GM12878 (cell line): ENCODE data around the gene MUC7. TPM values are rescaled to one million over a fixed set of nuclear protein-coding genes. Genes with fewer than 3 reads are reported as not detected.
A peak's percentile ranks its signal among the peaks of the same experiment; 100 is the strongest.

ENCODE experiments used
- ATAC-seq: fragments of 200-7000 bp; cut with Tn5 transposase; 3 replicates; pipeline ENCODE4 v1.9.1; 2020; ENCODE audit warnings: mild to moderate bottlenecking, moderate library complexity
- BruUV-seq: library from RNA; stranded (reverse); fragments of 400-500 nt; replicated peaks from 2 replicates; lab custom pipeline; 2021; lab: Mats Ljungman, UMichigan
- CTCF ChIA-PET: fragments of 300-600 bp; sonication (Branson Sonifier 250); formaldehyde crosslinking; extraction: SDS; loops from one replicate; lab custom pipeline; 2021; ENCODE audit warnings: inconsistent platforms; lab: Yijun Ruan, JAX
- POLR2A ChIA-PET: fragments of 350-600 bp; formaldehyde crosslinking; extraction: SDS; loops from one replicate; lab custom pipeline; 2021; ENCODE audit warnings: inconsistent platforms; lab: Charles Lee
- RAD21 ChIA-PET: fragments of 300-600 bp; sonication (Branson Sonifier 250); formaldehyde crosslinking; loops from one replicate; lab custom pipeline; 2023; ENCODE audit warnings: antibody characterized with exemption; ENCODE audit not compliant: unreplicated experiment; lab: Charles Lee
- SMC1A ChIA-PET: fragments of 300-600 bp; sonication (Branson Sonifier 250); formaldehyde crosslinking; loops from one replicate; lab custom pipeline; 2023; ENCODE audit not compliant: unreplicated experiment, uncharacterized antibody; lab: Charles Lee
- DNase-seq: peaks from one replicate; pipeline ENCODE4 v3.0.0-alpha.2; 2011; ENCODE audit warnings: low read depth, low spot score
- FAIRE-seq: peaks from 3 replicates; lab custom pipeline; 2011; peaks lifted over from hg19 to GRCh38; lab: Jason Lieb, UNC
- H2AFZ ChIP-seq: 2 replicates; pipeline ENCODE4 v1.6.0; 2011; ENCODE audit warnings: low read depth, low read length, control low read depth; ENCODE audit not compliant: control insufficient read depth
- H3K27ac ChIP-seq: 2 replicates; pipeline ENCODE4 v1.5.1; 2011; ENCODE audit warnings: control low read depth; ENCODE audit not compliant: control insufficient read depth, insufficient read depth
- H3K27me3 ChIP-seq, 2 experiments: replicated peaks in 1 of 2; 2 replicates each; pipeline versions ENCODE4 v1.6.0 to v1.6.1; 2011; ENCODE audit warnings: low read length in 1 of 2; ENCODE audit not compliant: control insufficient read depth in 2 of 2, insufficient read depth in 2 of 2
- H3K36me3 ChIP-seq, 2 experiments: 2 replicates each; pipeline ENCODE4 v1.5.1; 2011; ENCODE audit warnings: low read length in 1 of 2; ENCODE audit not compliant: control insufficient read depth in 2 of 2, insufficient read depth in 2 of 2
- H3K4me1 ChIP-seq: 2 replicates; pipeline ENCODE4 v1.6.1; 2011; ENCODE audit warnings: mild to moderate bottlenecking, low read length, moderate library complexity, mixed read lengths; ENCODE audit not compliant: control insufficient read depth, insufficient read depth
- H3K4me2 ChIP-seq: 2 replicates; pipeline ENCODE4 v1.6.0; 2011; ENCODE audit warnings: control low read depth; ENCODE audit not compliant: control insufficient read depth, insufficient read depth
- H3K4me3 ChIP-seq: fragments of 200-600 bp; sonication (generic); 2 replicates; pipeline ENCODE4 v1.5.1; 2016
- H3K79me2 ChIP-seq: 2 replicates; pipeline ENCODE4 v1.6.0; 2011; ENCODE audit warnings: low read length; ENCODE audit not compliant: control insufficient read depth, insufficient read depth
- H3K9ac ChIP-seq: 2 replicates; pipeline ENCODE4 v1.8.0; 2011; ENCODE audit warnings: low read length, control low read depth, mixed read lengths; ENCODE audit not compliant: control insufficient read depth, insufficient read depth
- H3K9me3 ChIP-seq: replicated peaks from 3 replicates; pipeline ENCODE4 v1.5.1; 2011; ENCODE audit warnings: mild to moderate bottlenecking, low read length; ENCODE audit not compliant: control insufficient read depth, insufficient read depth
- H4K20me1 ChIP-seq: 2 replicates; pipeline ENCODE4 v1.6.0; 2011; ENCODE audit not compliant: control insufficient read depth, insufficient read depth
- BCL3 ChIP-seq: IDR thresholded peaks from 2 replicates; pipeline ENCODE4 v1.6.1; 2011; ENCODE audit warnings: borderline replicate concordance, low read depth, mild to moderate bottlenecking, moderate library complexity, low read length; ENCODE audit not compliant: insufficient read depth, poor library complexity, severe bottlenecking
- CREB1 ChIP-seq: IDR thresholded peaks from 2 replicates; pipeline ENCODE4 v1.6.1; 2012; ENCODE audit warnings: low read depth, mild to moderate bottlenecking, inconsistent platforms
- IKZF2 ChIP-seq, 2 experiments: fragments of 450-650 bp; IDR thresholded peaks; 2 replicates each; pipeline ENCODE4 v1.6.1; 2017; ENCODE audit warnings: mild to moderate bottlenecking in 2 of 2, moderate library complexity in 2 of 2
- MTA3 ChIP-seq: IDR thresholded peaks from 2 replicates; pipeline ENCODE4 v1.6.1; 2012; ENCODE audit warnings: low read length, inconsistent platforms, borderline replicate concordance
- MYB ChIP-seq: fragments of 150-350 bp; IDR thresholded peaks from 2 replicates; pipeline ENCODE4 v1.6.1; 2014; ENCODE audit warnings: mild to moderate bottlenecking, low read depth, low read length, borderline replicate concordance
- NBN ChIP-seq: fragments of 450-650 bp; IDR thresholded peaks from 2 replicates; pipeline ENCODE4 v1.6.1; 2016
- NFYB ChIP-seq: IDR thresholded peaks from 2 replicates; pipeline ENCODE4 v1.6.1; 2011; ENCODE audit warnings: low read depth, mild to moderate bottlenecking, low read length, improper control_type of control experiment, moderate library complexity; ENCODE audit not compliant: insufficient read depth
- NRF1 ChIP-seq: conservative IDR thresholded peaks from 2 replicates; pipeline ENCODE4 v1.6.1; 2011; ENCODE audit warnings: mild to moderate bottlenecking, low read depth, low read length, improper control_type of control experiment
- SMAD5 ChIP-seq: IDR thresholded peaks from 2 replicates; pipeline ENCODE4 v1.6.1; 2016; ENCODE audit warnings: antibody characterized with exemption, low read depth
- SPI1 ChIP-seq: IDR thresholded peaks from 2 replicates; pipeline ENCODE4 v1.6.1; 2011; ENCODE audit warnings: low read depth, mild to moderate bottlenecking, low read length, moderate library complexity, borderline replicate concordance; ENCODE audit not compliant: insufficient read depth
- TAF1 ChIP-seq: IDR thresholded peaks from 2 replicates; pipeline ENCODE4 v1.6.1; 2011; ENCODE audit warnings: mild to moderate bottlenecking, low read depth, low read length, borderline replicate concordance
- TARDBP ChIP-seq: IDR thresholded peaks from 2 replicates; pipeline ENCODE4 v1.6.1; 2016; ENCODE audit warnings: borderline replicate concordance
- TCF3 ChIP-seq: IDR thresholded peaks from 2 replicates; pipeline ENCODE4 v1.6.1; 2012; ENCODE audit warnings: low read depth, mild to moderate bottlenecking, low read length, borderline replicate concordance; ENCODE audit not compliant: insufficient read depth
- WGBS: methylation state at CpG from one replicate; pipeline ENCODE4 v1.1.6; 2016; ENCODE audit warnings: low lambda C conversion rate; ENCODE audit not compliant: insufficient replicate concordance, insufficient coverage; ENCODE audit errors: missing lambda C conversion rate; 5-methylcytosine and 5-hydroxymethylcytosine counted together
- in situ Hi-C: fragments of 300-500 bp; cut with MboI; formaldehyde crosslinking; loops from 9 replicates; pipeline ENCODE4 v1.14.3; 2018; ENCODE audit warnings: mixed read lengths
- intact Hi-C: fragments of 100-400 bp; cut with micrococcal nuclease; formaldehyde crosslinking; loops from one replicate; pipeline ENCODE4 v1.14.2; 2022; ENCODE audit not compliant: unreplicated experiment
- polyA plus RNA-seq, 11 experiments: library from polyadenylated mRNA; depleted of rRNA in 4 of 11; unstranded in 6 of 11; stranded (reverse) in 5 of 11; fragments of >200 nt; fragmentation: Nextera tagmentation in 4 of 11; fragmentation: Illumina TruSeq in 1 of 11; extraction: Ambion mirVana in 4 of 11; extraction: Trizol in 1 of 11; gene quantifications; 1 replicate in 1 of 11; 2 replicates in 10 of 11; pipeline versions ENCODE4 v1.2.1 to v1.2.3, GENCODE V29; 2011 to 2016; ENCODE audit warnings: inconsistent platforms in 2 of 11, missing spikeins in 2 of 11, low read depth in 1 of 11
- total RNA-seq, 4 experiments: library from RNA; depleted of rRNA in 3 of 4; stranded (reverse); fragments of >200 nt in 3 of 4; fragmentation: Illumina TruSeq in 1 of 4; extraction: Trizol in 1 of 4; gene quantifications; 2 replicates each; pipeline versions ENCODE4 v1.2.1 to v1.2.3, GENCODE V29; 2013 to 2021
- TF ChIP-seq, protein P1 (sequence below): fragments of 450-650 bp; IDR thresholded peaks from 2 replicates; pipeline ENCODE4 v1.6.1; 2018; ENCODE audit warnings: mild to moderate bottlenecking, low read depth, moderate library complexity; ENCODE audit not compliant: partially characterized antibody

Gene MUC7
- total and polyA plus RNA-seq, 10 of the 15 experiments (the other 5 are each of a cell fraction or from before 2014, with no cell fraction given): not detected

DNA sequence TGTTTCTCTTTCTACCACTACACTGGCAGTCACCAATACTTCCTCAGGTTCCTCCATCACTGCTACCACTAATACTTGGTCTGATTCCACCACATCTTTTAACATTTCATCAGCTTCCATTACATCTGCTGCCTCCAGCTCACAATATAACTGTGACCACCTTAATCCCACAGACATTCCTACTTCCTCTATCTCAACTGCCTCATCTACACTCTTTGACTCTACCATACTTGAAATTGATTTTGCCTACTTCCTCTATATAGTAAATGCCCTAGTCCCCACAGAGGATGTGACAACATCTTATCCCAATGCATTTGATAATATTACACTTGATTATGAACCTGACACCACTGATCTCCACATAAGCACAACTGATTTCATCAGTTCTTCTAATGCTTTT, 45.2 kb upstream of the MUC7 start:
- H3K4me2 ChIP-seq: no peak overlapping the region
- SMC1A ChIA-PET: interaction anchor here (1.0 to 1.5 kb wide), 2 partner anchors 11 to 15 kb away, joined by 3 to 4 read pairs; no protein-coding TSS in a partner anchor
- intact Hi-C loops: no loop called here
- FAIRE-seq: no peak
- H3K27me3 ChIP-seq: no peaks in the 10 kb centered on the region
- RAD21 ChIA-PET: no interaction called here
- H4K20me1 ChIP-seq: no peaks in the 10 kb centered on the region
- POLR2A ChIA-PET: no interaction called here
- ATAC-seq: peak; percentile 46
- no peak for DNase-seq
- in situ Hi-C loops: no loop called here
- H3K36me3 ChIP-seq: no peaks in the 10 kb centered on the region
- no peak overlapping the region for H3K27ac ChIP-seq
- no peak overlapping the region for H3K4me3 ChIP-seq
- CTCF ChIA-PET: no interaction called here
- H2AFZ ChIP-seq: no peak overlapping the region
- no peak for TF ChIP-seq MTA3
- TF ChIP-seq SPI1: peak; percentile 3; the same call in 1 of the 2 replicates
- peak in 1 of 2 experiments; percentile 21; a peak in 2 of 4 replicates for TF ChIP-seq IKZF2 (IDR thresholded peaks at IDR 0.05)
- no peak overlapping the region for H3K9ac ChIP-seq
- H3K79me2 ChIP-seq: no peaks in the 10 kb centered on the region
- no peaks in the 10 kb centered on the region for H3K9me3 ChIP-seq
- H3K4me1 ChIP-seq: no peaks in the 10 kb centered on the region
- no TSS peak for BruUV-seq

DNA sequence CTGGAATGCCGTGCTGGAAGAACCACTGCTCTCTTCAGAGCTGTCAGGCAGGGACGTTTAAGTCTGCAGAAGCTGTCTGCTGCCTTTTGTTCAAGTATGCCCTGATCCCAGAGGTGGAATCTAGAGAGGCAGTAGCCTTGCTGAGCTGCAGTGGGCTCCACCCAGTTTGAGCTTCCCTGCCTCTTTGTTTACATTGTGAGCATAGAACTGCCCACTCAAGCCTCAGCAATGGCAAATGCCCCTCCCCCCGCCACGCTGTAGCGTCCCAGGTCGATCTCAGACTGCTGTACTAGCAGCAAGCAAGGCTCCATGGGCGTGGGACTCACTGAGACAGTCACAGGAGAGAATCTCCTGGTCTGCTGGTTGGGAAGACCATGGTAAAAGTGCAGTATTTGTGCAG, 34.8 kb upstream of the MUC7 start:
- Histone ChIP-seq H3K4me1 (no peaks in the 10 kb centered on the region), H3K79me2 (no peaks in the 10 kb centered on the region), H3K27ac (no peak overlapping the region), H2AFZ (no peak overlapping the region), H3K27me3 (no peaks in the 10 kb centered on the region), H3K9me3 (no peaks in the 10 kb centered on the region), H3K4me3 (no peak overlapping the region), H4K20me1 (no peaks in the 10 kb centered on the region), H3K9ac (no peak overlapping the region), H3K36me3 (no peaks in the 10 kb centered on the region), H3K4me2 (no peak overlapping the region)
- in situ Hi-C loops (no loop called here), intact Hi-C loops (no loop called here)
- POLR2A ChIA-PET: no interaction called here
- RAD21 ChIA-PET: no interaction called here
- no TSS peak for BruUV-seq
- SMC1A ChIA-PET: interaction anchor here (1.3 kb wide), 2 partner anchors 10 to 11 kb away, joined by 3 to 4 read pairs; no protein-coding TSS in a partner anchor
- CTCF ChIA-PET: interaction anchor here (0.6 to 0.7 kb wide), 2 partner anchors 91 to 93 kb away, joined by 3 to 4 read pairs; no protein-coding TSS in a partner anchor
- 8% methylated on average over 7 of the region's 7 CpGs for WGBS
- FAIRE-seq (no peak), ATAC-seq (no peak), DNase-seq (no peak)
- TF ChIP-seq NBN (no peak), SMAD5 (no peak), NFYB (no peak), MYB (no peak), CREB1 (no peak), TARDBP (no peak), BCL3 (no peak), TCF3 (no peak), NRF1 (no peak), TAF1 (no peak)
- TF ChIP-seq, protein P1, sequence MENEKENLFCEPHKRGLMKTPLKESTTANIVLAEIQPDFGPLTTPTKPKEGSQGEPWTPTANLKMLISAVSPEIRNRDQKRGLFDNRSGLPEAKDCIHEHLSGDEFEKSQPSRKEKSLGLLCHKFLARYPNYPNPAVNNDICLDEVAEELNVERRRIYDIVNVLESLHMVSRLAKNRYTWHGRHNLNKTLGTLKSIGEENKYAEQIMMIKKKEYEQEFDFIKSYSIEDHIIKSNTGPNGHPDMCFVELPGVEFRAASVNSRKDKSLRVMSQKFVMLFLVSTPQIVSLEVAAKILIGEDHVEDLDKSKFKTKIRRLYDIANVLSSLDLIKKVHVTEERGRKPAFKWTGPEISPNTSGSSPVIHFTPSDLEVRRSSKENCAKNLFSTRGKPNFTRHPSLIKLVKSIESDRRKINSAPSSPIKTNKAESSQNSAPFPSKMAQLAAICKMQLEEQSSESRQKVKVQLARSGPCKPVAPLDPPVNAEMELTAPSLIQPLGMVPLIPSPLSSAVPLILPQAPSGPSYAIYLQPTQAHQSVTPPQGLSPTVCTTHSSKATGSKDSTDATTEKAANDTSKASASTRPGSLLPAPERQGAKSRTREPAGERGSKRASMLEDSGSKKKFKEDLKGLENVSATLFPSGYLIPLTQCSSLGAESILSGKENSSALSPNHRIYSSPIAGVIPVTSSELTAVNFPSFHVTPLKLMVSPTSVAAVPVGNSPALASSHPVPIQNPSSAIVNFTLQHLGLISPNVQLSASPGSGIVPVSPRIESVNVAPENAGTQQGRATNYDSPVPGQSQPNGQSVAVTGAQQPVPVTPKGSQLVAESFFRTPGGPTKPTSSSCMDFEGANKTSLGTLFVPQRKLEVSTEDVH: no peak
